ENCODE data around the gene IL1R1.

The IL1R1 gene

GRCh38 chr2:102110596-102111334 lies 31.8 kb upstream of the IL1R1 start:
- Histone ChIP-seq H3K4me3 (ENCODE audit: low read depth, low read length, poor library complexity, severe bottlenecking) (no peak overlapping the region), H3K79me2 (ENCODE audit: insufficient read depth, low read length) (no peaks in the 10 kb centered on the region), H3K27me3 (ENCODE audit: insufficient read depth, low read length) (no peaks in the 10 kb centered on the region), H3K36me3 (ENCODE audit: insufficient read depth, low read length) (no peaks in the 10 kb centered on the region), H3K9me3 (ENCODE audit: low read length) (no peaks in the 10 kb centered on the region), H3F3A (ENCODE audit: insufficient read depth, low read length) (no peaks in the 10 kb centered on the region), H3K9me2 (ENCODE audit: low read depth, low read length) (no peaks in the 10 kb centered on the region), H3K4me1 (ENCODE audit: insufficient read depth, low read length, severe bottlenecking) (no peaks in the 10 kb centered on the region), H3K9ac (ENCODE audit: low read length) (no peak overlapping the region), H3K27ac (ENCODE audit: low read depth, low read length, poor library complexity, severe bottlenecking) (no peak overlapping the region), H3K4me2 (ENCODE audit: low read length) (no peak overlapping the region), H4K20me1 (ENCODE audit: insufficient read depth, low read length) (no peaks in the 10 kb centered on the region), H2AFZ (ENCODE audit: low read length) (no peak overlapping the region)
- TF ChIP-seq EZH2 (IDR thresholded peaks at IDR 0.05; ENCODE audit: borderline replicate concordance, low read length) (no peak), CTCF (IDR thresholded peaks at IDR 0.05; ENCODE audit: low read length) (no peak)

GRCh38 chr2:102111823-102112222 lies 30.7 kb upstream of the IL1R1 start:
- Histone ChIP-seq H3K27me3 (ENCODE audit: insufficient read depth, low read length) (no peaks in the 10 kb centered on the region), H3K27ac (ENCODE audit: low read depth, low read length, poor library complexity, severe bottlenecking) (no peak overlapping the region), H3K9me2 (ENCODE audit: low read depth, low read length) (no peaks in the 10 kb centered on the region), H3K4me3 (ENCODE audit: low read depth, low read length, poor library complexity, severe bottlenecking) (no peak overlapping the region), H2AFZ (ENCODE audit: low read length) (no peak overlapping the region), H3K9ac (ENCODE audit: low read length) (no peak overlapping the region), H3K36me3 (ENCODE audit: insufficient read depth, low read length) (no peaks in the 10 kb centered on the region), H3K4me2 (ENCODE audit: low read length) (no peak overlapping the region), H3K4me1 (ENCODE audit: insufficient read depth, low read length, severe bottlenecking) (no peaks in the 10 kb centered on the region), H3K9me3 (ENCODE audit: low read length) (no peaks in the 10 kb centered on the region), H3F3A (ENCODE audit: insufficient read depth, low read length) (no peaks in the 10 kb centered on the region), H3K79me2 (ENCODE audit: insufficient read depth, low read length) (no peaks in the 10 kb centered on the region), H4K20me1 (ENCODE audit: insufficient read depth, low read length) (no peaks in the 10 kb centered on the region)
- TF ChIP-seq EZH2 (IDR thresholded peaks at IDR 0.05; ENCODE audit: borderline replicate concordance, low read length) (no peak), CTCF (IDR thresholded peaks at IDR 0.05; ENCODE audit: low read length) (no peak)

- H2AFZ ChIP-seq (ENCODE audit: low read length), result no peak overlapping the region
- H3K9me2 ChIP-seq (ENCODE audit: low read depth, low read length), result no peaks in the 10 kb centered on the region
- no peaks in the 10 kb centered on the region for H3K36me3 ChIP-seq (ENCODE audit: insufficient read depth, low read length)
- H3F3A ChIP-seq (ENCODE audit: insufficient read depth, low read length), result no peaks in the 10 kb centered on the region
- H3K4me2 ChIP-seq (ENCODE audit: low read length), result no peak overlapping the region
- no peaks in the 10 kb centered on the region for H3K79me2 ChIP-seq (ENCODE audit: insufficient read depth, low read length)
- no peaks in the 10 kb centered on the region for H3K4me1 ChIP-seq (ENCODE audit: insufficient read depth, low read length, severe bottlenecking)
- H3K4me3 ChIP-seq (ENCODE audit: low read depth, low read length, poor library complexity, severe bottlenecking), result no peak overlapping the region
- H3K9ac ChIP-seq (ENCODE audit: low read length), result no peak overlapping the region
- no peaks in the 10 kb centered on the region for H4K20me1 ChIP-seq (ENCODE audit: insufficient read depth, low read length)
- TF ChIP-seq EZH2 (IDR thresholded peaks at IDR 0.05; ENCODE audit: borderline replicate concordance, low read length) (no peak), CTCF (IDR thresholded peaks at IDR 0.05; ENCODE audit: low read length) (no peak)
- H3K9me3 ChIP-seq (ENCODE audit: low read length), result no peaks in the 10 kb centered on the region
- no peaks in the 10 kb centered on the region for H3K27me3 ChIP-seq (ENCODE audit: insufficient read depth, low read length)
- H3K27ac ChIP-seq (ENCODE audit: low read depth, low read length, poor library complexity, severe bottlenecking), result no peak overlapping the region
These were observed 30.3 kb upstream of the IL1R1 start for GRCh38 chr2:102112271-102112670.

All from OCI-LY1 (cell line).